HEK293 (cell line): ENCODE measurements around the gene LIN54.

Experiments
- SP7 ChIP-seq: fragments of 450-650 bp; formaldehyde crosslinking; IDR thresholded peaks from 2 replicates; pipeline ENCODE4 v1.5.1; 2016; ENCODE audit warnings: missing biosample characterization, missing genetic modification characterization
- ZIC2 ChIP-seq: fragments of 450-650 bp; formaldehyde crosslinking; IDR thresholded peaks from 2 replicates; pipeline ENCODE4 v1.5.1; 2016; ENCODE audit warnings: missing biosample characterization, missing genetic modification characterization
- ZNF274 ChIP-seq, 2 experiments: fragments of 200-500 bp in 1 of 2; fragments of 450-650 bp in 1 of 2; sonication (Bioruptor generic) in 1 of 2; formaldehyde crosslinking in 1 of 2; IDR thresholded peaks; 2 replicates each; pipeline versions ENCODE4 v1.5.1 to v1.6.1; 2014 to 2016; ENCODE audit warnings: borderline replicate concordance in 1 of 2, inconsistent platforms in 1 of 2, low read length in 1 of 2, missing biosample characterization in 1 of 2, missing genetic modification characterization in 1 of 2
- ZNF561 ChIP-seq: fragments of 450-650 bp; IDR thresholded peaks from 2 replicates; pipeline ENCODE4 v1.5.1; 2018; ENCODE audit warnings: missing biosample characterization, missing genetic modification characterization, borderline replicate concordance
- ZNF670 ChIP-seq: fragments of 450-650 bp; formaldehyde crosslinking; IDR thresholded peaks from 2 replicates; pipeline ENCODE4 v1.5.1; 2016; ENCODE audit warnings: missing biosample characterization, missing genetic modification characterization, low read depth
- ZNF768 ChIP-seq: fragments of 450-650 bp; formaldehyde crosslinking; IDR thresholded peaks from 2 replicates; pipeline ENCODE4 v1.5.1; 2018; ENCODE audit warnings: missing biosample characterization, mild to moderate bottlenecking, missing genetic modification characterization
- TF ChIP-seq, protein P1 (sequence below): fragments of 450-650 bp; formaldehyde crosslinking; IDR thresholded peaks from 2 replicates; pipeline ENCODE4 v1.5.1; 2016; ENCODE audit warnings: missing biosample characterization, missing genetic modification characterization
- TF ChIP-seq, protein P2 (sequence below): fragments of 450-650 bp; formaldehyde crosslinking; IDR thresholded peaks from 2 replicates; pipeline ENCODE4 v1.5.1; 2016; ENCODE audit warnings: missing biosample characterization, missing genetic modification characterization
- TF ChIP-seq, protein P3 (sequence below): fragments of 450-650 bp; formaldehyde crosslinking; IDR thresholded peaks from 2 replicates; pipeline ENCODE4 v1.5.1; 2016; ENCODE audit warnings: missing biosample characterization, missing genetic modification characterization, low read depth

DNA sequence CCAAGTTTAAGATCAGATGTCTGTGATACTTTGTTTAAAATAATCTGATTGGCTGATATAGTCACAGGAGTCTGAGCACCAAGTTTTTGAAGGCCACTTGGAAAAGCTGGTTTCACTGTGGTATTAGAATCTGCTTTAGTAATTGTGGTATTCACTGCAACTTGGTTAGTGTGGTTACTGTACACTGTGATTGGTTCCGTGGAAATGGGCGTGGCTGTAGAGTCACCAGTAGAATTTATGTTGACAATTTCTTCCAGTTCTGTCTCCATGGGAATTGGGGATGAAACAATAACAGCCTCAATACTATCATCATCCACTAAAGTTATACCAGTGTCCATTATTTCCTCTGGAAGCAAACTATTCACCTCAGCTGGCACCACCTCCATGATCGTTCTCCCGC, 26.2 kb downstream of the LIN54 start:
- no peak for TF ChIP-seq SP7
- TF ChIP-seq, protein P1, sequence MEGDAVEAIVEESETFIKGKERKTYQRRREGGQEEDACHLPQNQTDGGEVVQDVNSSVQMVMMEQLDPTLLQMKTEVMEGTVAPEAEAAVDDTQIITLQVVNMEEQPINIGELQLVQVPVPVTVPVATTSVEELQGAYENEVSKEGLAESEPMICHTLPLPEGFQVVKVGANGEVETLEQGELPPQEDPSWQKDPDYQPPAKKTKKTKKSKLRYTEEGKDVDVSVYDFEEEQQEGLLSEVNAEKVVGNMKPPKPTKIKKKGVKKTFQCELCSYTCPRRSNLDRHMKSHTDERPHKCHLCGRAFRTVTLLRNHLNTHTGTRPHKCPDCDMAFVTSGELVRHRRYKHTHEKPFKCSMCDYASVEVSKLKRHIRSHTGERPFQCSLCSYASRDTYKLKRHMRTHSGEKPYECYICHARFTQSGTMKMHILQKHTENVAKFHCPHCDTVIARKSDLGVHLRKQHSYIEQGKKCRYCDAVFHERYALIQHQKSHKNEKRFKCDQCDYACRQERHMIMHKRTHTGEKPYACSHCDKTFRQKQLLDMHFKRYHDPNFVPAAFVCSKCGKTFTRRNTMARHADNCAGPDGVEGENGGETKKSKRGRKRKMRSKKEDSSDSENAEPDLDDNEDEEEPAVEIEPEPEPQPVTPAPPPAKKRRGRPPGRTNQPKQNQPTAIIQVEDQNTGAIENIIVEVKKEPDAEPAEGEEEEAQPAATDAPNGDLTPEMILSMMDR (tag by site-specific recombination): no peak
- no peak for TF ChIP-seq ZNF670 (tag by site-specific recombination)
- TF ChIP-seq ZNF768 (tag by site-specific recombination): no peak
- TF ChIP-seq ZIC2 (tag by site-specific recombination): no peak
- TF ChIP-seq, protein P2, sequence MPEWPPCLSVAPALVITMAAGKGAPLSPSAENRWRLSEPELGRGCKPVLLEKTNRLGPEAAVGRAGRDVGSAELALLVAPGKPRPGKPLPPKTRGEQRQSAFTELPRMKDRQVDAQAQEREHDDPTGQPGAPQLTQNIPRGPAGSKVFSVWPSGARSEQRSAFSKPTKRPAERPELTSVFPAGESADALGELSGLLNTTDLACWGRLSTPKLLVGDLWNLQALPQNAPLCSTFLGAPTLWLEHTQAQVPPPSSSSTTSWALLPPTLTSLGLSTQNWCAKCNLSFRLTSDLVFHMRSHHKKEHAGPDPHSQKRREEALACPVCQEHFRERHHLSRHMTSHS (tag by site-specific recombination): no peak
- TF ChIP-seq ZNF274 (IDR thresholded peaks at IDR 0.05; ENCODE audit: low read length): no peak
- TF ChIP-seq ZNF274 (tag by site-specific recombination; IDR thresholded peaks at IDR 0.05; ENCODE audit: borderline replicate concordance): no peak
- TF ChIP-seq, protein P3, sequence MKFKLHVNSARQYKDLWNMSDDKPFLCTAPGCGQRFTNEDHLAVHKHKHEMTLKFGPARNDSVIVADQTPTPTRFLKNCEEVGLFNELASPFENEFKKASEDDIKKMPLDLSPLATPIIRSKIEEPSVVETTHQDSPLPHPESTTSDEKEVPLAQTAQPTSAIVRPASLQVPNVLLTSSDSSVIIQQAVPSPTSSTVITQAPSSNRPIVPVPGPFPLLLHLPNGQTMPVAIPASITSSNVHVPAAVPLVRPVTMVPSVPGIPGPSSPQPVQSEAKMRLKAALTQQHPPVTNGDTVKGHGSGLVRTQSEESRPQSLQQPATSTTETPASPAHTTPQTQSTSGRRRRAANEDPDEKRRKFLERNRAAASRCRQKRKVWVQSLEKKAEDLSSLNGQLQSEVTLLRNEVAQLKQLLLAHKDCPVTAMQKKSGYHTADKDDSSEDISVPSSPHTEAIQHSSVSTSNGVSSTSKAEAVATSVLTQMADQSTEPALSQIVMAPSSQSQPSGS: no peak
- TF ChIP-seq ZNF561: no peak
